DLD1 (cell line): Measurements from ENCODE around the gene ARPC1B.
"Not testable (repeated sequence)": the region's sequence is repeated elsewhere in the genome, so short reads cannot be mapped to it uniquely, and the experiment has no call there.

Experiments used
- in situ Hi-C: cut with HindIII; loops from 2 replicates; pipeline ENCODE4 v1.10.0; 2017; ENCODE audit warnings: low sequenced_read_pairs

ARPC1B gene

DNA sequence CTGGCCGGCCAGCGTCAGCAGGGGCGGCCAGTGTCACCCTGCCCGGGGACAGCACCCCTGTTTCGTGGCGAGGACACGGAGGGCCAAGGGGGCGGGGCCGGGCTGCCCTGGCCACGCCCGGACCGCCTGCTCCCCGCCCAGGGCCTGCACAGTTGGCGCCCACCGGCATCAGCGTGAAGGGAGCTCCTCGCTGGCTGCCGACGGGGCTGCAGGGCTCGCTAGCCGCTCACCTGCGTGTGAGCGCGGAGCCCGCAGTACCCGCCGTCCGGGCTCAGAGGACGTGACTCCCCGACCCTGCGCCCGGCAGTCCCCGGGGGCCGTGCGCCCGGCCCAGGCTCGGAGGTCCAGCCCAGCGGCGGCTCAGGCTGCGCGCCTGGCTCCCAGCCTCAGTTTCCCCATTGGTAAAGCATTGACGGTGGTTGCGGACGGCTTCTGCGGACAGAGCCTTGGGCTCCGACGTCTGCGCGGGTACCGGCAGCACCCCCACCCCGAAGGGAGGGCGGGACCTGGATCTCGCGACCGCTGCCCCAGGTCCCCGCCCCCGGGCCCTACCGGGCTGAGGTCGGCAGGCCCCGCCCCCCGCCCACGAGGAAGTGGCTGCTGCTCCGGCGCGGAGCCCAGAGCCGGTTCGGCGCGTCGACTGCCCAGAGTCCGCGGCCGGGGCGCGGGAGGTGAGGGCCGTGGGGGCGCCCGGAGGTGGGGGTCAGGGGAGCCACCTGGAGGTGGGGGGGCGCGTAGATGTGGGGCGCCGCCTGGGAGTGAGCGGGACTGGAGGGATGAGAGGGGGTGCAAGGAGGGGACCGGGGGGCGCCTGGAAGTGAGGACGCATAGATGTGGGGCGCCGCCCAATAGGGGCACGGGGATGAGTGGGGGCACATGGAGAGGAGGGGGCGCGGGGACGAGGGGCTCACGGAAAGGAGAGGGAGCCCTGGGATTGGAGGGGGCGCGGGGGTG, at the start of gene ARPC1B:
Gene ARPC1B (plus strand): TSS at position 620 of the 954 bp plus-strand sequence. CDS start 10,985 bp downstream, outside the sequence.
- in situ Hi-C loops, result no loop called here

- in situ Hi-C loops, result no loop called here
Observed at GRCh38 chr7:99325001-99325493, 49.5 kb upstream of the ARPC1B start.

DNA sequence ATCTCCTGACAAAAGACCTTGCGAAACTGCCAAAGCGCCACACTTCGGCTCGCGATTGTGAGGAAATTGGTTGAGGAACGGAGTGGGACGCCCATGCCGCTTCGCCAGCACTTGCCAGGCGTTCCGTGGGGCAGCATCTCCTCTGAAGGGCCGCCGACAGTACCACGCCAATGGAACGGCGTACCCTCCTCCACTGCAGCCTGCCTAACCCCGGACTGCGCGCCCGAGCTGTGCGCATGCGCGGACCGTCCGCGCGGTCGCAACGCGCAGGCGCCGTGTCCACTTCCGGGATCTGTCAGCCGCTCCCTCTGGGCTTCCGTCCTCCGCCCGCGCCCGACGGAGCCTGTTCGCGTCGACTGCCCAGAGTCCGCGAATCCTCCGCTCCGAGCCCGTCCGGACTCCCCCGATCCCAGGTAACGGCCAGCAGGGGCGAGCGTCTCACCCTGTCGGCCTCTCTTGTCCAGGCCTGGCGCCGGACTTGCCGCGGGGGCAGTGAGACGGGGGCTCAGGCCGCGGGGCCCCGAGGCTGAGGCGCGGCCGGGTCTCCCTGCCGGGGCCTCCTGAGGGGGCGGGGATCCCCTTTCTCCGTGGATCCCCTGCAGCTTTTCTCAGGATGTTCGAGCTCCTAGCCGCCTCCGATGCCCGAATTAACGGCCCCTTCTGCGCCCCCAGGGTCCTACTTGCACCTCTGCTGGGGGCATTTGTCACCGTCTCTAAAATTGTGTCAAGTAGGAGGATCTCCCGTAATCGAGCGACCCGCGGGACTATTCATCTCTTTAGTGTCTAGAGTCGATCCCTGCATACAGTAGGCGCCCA, 48.7 kb upstream of the ARPC1B start, which contains the start of gene ARPC1A:
Gene ARPC1A (plus strand): TSS at position 307 of the 816 bp plus-strand sequence. CDS start 7,456 bp downstream, outside the sequence.
- in situ Hi-C loops, result no loop called here

GRCh38 chr7:99326408-99326782, 48.1 kb upstream of the ARPC1B start:
- in situ Hi-C loops, result no loop called here

DNA sequence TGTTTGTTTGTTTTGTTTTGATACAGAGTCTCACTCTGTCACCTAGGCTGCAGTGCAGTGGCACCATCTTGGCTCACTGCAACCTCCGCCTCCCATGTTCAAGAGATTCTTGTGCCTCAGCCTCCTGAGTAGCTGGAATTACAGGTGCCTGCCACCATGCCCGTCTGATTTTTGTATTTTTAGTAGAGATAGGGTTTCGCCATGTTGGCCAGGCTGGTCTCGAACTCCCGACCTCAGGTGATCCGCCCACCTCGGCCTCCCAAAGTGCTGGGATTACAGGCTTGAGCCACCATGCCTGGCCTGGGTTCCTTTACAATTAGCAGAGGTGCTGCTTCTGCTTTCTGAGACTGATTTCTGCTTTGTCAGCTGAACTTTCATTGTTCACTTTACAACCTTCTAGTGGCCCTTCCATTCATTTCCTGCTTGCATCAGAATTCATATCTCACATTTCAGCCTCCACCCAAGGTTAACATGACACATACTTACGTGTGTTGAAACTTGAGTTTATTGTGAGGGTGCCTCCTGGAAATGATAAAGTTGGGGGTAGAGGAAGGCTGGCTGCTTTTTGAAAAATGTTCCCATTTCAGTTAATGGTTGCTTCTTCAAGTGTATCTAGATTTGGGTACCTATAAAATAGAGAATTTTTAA, 44.1 kb upstream of the ARPC1B start:
- in situ Hi-C loops, result not testable (repeated sequence)

GRCh38 chr7:99331002-99331401, 43.5 kb upstream of the ARPC1B start:
- in situ Hi-C loops, result no loop called here

DNA sequence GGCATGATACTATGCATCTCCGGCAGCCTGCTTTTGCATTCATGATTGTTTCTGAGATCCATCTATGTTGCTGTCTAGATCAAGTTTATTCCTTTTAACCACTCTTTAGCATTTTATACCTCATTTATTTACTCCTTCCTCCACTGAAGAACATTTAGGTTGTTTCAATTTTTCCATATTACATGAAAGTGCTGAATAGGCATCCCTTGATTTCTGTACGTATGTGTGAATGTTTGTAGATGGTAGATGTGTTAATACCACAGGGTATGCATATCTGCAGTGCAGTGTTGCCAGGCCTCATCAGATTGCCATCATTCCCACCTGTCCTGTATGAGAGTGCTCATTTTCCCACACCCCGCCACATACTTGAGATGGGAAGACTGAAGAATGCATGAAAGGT, 34.9 kb upstream of the ARPC1B start:
- in situ Hi-C loops, result no loop called here

DNA sequence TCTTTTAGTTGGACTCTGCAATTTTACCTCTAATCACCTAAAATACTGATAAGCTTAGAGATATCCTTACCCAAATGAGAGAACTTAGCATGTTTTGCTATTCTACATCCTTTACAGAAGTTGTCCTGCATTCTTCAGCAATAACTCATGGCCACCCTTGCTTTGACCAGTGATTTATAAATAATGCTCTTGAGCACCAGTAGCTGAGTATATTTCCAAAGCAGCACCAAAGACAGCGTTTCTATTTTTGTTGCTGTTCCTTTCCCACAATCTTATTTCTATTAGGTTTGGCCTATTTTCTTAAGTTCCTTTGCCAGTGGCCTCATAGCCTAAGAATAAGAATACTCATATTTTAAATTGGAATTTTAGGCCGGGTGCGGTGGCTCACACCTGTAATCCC, 33.9 kb upstream of the ARPC1B start:
- in situ Hi-C loops, result no loop called here

DNA sequence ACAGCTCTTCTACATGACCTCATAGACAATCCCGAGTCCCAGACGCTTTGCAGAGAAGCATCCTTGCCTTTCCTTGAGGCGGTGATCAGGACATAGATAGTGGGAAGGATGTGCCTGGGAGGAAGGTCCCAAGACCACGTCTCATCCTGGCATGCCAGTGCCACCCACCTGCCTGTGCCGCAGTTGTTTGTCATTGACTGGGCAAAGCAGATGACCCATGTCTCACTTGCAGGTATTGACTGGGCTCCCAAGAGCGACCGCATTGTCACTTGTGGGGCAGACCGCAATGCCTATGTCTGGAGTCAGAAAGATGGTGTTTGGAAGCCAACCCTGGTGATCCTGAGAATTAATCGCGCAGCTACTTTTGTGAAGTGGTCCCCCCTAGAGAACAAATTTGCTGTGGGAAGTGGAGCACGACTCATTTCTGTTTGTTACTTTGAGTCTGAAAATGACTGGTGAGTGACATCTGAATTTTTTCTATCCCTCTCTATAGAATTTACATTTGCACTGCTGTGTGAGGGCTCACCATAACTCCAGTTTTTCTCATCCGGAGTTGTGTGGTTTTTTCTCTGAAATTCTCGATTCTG, 30.4 kb upstream of the ARPC1B start:
- in situ Hi-C loops, result no loop called here

GRCh38 chr7:99350641-99351040, 23.9 kb upstream of the ARPC1B start:
- in situ Hi-C loops, result not testable (repeated sequence)

DNA sequence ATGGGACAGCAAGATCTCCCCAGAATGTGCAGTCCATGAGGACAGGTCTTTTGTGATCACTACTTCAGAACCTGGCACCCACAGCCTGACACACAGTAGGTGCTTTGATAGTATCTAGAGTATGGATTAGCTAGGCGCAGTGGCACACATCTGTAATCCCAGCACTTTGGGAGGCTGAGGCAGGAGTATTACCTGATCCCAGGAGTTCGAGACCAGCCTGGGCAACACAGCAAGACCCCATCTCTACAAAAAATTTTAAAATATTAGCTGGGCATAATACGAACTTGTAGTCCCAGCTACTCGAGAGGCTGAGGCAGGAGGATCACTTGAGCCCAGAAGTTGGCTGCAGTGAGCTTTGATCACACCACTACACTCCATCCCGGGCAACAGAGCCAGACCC, 22.3 kb upstream of the ARPC1B start:
- in situ Hi-C loops, result no loop called here

DNA sequence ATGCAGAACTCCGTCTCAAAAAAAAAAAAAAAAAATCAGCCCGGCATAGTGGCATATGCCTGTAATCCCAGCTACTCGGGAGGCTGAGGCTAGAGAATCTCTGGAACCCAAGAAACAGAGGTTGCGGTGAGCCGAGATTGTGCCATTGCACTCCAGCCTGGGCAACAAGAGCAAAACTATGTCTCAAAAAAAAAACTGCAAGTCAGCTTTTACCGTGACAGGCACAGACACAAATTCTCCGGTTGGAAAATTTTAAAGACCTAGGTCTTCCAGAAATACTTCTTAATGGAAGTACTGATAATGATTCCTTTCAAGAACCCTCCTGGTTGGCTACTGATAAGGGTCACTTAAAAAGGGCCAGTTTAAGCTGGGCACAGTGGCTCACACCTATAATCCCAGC, 19.4 kb upstream of the ARPC1B start:
- in situ Hi-C loops, result no loop called here

DNA sequence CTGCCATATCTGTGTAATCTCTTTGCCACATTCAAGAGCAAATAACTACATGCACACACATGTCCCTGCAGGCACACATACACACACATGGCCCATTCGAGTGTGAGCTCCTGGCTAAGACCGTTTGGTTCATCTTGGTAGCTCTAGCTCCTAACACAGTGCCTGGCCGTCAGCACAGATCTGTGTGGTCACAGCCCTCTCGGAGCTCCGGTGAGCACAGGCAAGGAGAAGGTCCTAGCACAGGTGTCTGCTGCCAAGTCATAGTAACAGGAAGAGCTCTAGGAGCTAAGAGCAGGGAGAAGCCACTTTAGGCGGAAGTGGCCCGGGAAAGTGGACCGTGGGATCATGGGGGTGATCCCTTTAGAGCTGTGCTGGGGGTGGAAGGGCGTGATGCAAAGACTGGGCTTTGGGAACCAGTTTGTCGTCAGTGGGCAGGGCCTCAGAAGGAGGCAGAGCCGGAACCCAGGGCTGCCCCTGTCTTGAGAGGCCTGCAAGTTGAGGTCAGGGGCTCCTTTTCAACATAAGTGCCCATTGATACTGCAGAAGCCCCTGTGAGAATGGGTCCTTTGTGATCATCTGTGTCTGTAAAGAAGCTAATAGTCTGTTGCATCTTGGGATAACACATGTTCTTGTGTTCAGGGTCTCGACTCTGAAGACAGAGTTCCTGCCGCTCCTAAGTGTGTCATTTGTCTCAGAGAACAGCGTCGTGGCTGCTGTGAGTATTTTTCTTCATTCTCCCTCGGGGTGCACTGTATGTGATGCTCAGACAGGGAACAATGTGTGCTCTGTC, 16.6 kb upstream of the ARPC1B start:
- in situ Hi-C loops, result no loop called here

DNA sequence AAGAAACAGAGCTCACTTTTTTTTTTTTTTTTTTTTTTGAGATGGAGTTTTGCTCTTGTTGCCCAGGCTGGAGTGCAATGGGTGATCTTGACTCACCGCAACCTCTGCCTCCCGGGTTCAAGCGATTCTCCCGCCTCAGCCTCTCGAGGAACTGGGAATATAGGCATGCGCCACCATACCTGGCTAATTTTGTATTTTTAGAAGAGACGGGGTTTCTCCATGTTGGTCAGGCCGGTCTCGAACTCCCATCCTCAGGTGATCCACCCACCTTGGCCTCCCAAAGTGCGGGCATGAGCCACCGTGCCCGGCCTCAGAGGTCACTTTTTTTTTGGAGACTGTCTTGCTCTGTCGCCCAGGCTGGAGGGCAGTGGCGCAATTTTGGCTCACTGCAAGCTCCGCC, 16.0 kb upstream of the ARPC1B start:
- in situ Hi-C loops, result not testable (repeated sequence)

GRCh38 chr7:99359465-99360154, 14.9 kb upstream of the ARPC1B start:
- in situ Hi-C loops, result no loop called here

DNA sequence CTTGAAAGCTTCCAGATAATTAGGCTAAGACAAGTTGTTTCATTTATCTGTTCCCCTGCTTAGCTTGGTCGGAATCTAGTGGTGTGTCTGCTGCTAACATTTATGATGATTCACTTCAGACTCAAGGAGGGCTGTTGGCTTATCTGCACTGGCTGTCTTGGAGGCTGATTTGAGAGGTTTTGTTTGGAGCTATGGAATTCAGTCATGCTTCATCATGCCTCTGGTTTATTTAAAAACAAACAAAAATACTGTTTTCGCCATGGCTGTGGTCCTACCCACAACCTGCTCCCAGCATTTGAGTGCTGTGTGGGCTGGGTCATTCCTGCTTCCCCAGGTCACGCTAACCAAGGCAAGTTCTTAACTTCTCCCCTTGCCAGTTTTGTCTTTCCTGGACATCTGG, 11.7 kb upstream of the ARPC1B start:
- in situ Hi-C loops, result no loop called here

GRCh38 chr7:99363286-99363685, 11.2 kb upstream of the ARPC1B start:
- in situ Hi-C loops, result no loop called here

GRCh38 chr7:99365318-99366141, 9.0 kb upstream of the ARPC1B start:
- in situ Hi-C loops, result no loop called here
